Esophagus squamous epithelium (tissue), 4 donors: Measurements from ENCODE around the gene PAPPA.

Source experiments
- POLR2A ChIP-seq, 4 donors: fragments of 450-650 bp; IDR thresholded peaks; one replicate each; pipeline ENCODE4 v1.6.1; 2017; ENCODE audit warnings: antibody characterized with exemption in 4 of 4, mild to moderate bottlenecking in 4 of 4, moderate library complexity in 3 of 4
- TF ChIP-seq, protein P1 (sequence below), 6 experiments: fragments of 450-650 bp in 4 of 6; fragments of 200-600 bp in 2 of 6; sonication (generic) in 2 of 6; IDR thresholded peaks; one replicate each; pipeline ENCODE4 v1.5.1; 2016 to 2019; ENCODE audit warnings: antibody characterized with exemption in 6 of 6, mild to moderate bottlenecking in 4 of 6, moderate library complexity in 4 of 6

- TF ChIP-seq, protein P1, sequence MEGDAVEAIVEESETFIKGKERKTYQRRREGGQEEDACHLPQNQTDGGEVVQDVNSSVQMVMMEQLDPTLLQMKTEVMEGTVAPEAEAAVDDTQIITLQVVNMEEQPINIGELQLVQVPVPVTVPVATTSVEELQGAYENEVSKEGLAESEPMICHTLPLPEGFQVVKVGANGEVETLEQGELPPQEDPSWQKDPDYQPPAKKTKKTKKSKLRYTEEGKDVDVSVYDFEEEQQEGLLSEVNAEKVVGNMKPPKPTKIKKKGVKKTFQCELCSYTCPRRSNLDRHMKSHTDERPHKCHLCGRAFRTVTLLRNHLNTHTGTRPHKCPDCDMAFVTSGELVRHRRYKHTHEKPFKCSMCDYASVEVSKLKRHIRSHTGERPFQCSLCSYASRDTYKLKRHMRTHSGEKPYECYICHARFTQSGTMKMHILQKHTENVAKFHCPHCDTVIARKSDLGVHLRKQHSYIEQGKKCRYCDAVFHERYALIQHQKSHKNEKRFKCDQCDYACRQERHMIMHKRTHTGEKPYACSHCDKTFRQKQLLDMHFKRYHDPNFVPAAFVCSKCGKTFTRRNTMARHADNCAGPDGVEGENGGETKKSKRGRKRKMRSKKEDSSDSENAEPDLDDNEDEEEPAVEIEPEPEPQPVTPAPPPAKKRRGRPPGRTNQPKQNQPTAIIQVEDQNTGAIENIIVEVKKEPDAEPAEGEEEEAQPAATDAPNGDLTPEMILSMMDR (IDR thresholded peaks at IDR 0.05) = no peak
- no peak for TF ChIP-seq POLR2A (IDR thresholded peaks at IDR 0.05)
Measured at GRCh38 chr9:116152941-116153764, 438 bp upstream of the PAPPA start.
